Measurements from ENCODE around the gene VPS13D.

Gene VPS13D

DNA sequence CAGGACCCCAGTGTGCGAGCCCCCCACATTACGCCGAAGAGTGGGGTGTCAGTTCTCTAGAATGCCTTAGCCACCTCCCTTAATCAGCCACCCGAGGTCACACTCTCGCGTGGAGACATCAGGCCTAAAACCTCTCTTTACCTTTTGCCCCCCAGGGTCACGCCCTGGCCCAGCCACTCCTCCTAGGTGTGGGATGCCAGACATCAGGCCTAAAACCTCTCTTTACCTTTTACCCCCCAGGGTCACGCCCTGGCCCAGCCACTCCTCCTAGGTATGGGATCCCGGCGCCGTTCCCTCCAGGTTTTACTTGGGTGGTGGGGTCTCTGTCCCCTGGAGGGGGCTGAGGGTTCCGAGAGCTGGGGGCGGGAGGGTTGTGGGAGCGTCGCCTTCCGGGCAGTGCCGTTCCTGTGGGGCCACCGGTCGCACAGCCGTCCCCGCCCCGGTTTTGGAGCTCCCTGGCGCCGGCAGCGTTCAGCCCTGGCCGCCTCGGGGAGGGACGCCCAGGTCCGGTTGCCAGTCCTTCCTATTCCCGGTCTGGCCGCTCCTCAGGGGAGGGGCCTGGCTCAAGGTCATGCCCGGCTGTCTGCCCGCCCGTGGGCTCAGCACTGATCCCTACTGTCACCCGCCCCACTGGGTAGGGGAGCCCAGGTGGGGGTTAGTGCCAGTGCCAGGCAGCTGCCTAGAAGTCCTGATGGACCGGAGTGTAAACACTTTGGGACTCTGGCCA lies 882 bp downstream of the VPS13D start:
- in situ Hi-C loops (cut with HindIII; ENCODE audit: low sequenced_read_pairs): loop anchor here (5.0 kb wide), 1 partner anchor 103 kb away; no protein-coding TSS in a partner anchor

GRCh38 chr1:12231276-12231595 lies 1.4 kb downstream of the VPS13D start:
- in situ Hi-C loops (cut with HindIII; ENCODE audit: low sequenced_read_pairs): loop anchor here (5.0 kb wide), 1 partner anchor 104 kb away; no protein-coding TSS in a partner anchor

GRCh38 chr1:12232221-12232620 lies 2.4 kb downstream of the VPS13D start:
- in situ Hi-C loops (cut with HindIII; ENCODE audit: low sequenced_read_pairs): loop anchor here (5.0 kb wide), 1 partner anchor 105 kb away; no protein-coding TSS in a partner anchor

GRCh38 chr1:12244078-12244477 lies 14.2 kb downstream of the VPS13D start:
- in situ Hi-C loops (cut with HindIII; ENCODE audit: low sequenced_read_pairs): no loop called here

DNA sequence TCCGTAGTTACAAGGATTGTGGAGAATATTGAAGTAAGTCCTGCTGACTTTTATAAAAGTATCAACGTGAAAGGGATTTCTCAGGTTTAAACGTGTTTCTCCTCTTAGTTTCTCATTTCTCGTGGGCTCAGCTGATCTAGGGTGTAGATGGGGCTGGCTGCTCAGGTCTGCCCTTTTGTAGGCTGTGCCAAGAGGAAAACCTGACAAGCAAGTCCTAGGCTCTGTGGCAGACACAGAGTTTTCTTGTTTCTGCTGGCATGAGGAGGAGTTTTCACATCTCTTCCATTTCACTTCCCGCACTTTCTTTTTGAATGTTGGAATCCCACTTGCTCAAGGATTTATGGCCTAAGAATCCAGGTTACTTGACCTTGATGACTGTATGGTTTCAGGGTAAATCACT lies 14.8 kb downstream of the VPS13D start:
- in situ Hi-C loops (cut with HindIII; ENCODE audit: low sequenced_read_pairs): no loop called here

DNA sequence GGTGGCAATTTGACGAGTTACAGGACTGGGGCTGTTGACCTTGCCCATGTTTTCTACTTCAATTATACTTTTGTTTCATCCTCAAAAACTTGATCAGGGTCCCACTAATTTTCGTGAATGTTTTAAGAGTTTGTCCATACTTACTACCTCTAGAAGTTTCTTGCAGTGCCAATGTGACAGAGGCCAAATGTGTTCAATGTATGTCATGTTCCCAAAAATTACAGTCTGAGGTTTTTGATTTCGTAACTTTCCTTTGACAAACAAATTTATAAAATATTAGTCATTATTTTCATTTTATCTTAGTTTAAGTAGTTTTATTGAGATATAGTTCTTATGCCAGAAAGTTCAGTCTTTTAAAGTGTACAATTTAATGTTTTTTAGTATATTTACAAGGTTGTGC lies 15.3 kb downstream of the VPS13D start:
- in situ Hi-C loops (cut with HindIII; ENCODE audit: low sequenced_read_pairs): no loop called here

DNA sequence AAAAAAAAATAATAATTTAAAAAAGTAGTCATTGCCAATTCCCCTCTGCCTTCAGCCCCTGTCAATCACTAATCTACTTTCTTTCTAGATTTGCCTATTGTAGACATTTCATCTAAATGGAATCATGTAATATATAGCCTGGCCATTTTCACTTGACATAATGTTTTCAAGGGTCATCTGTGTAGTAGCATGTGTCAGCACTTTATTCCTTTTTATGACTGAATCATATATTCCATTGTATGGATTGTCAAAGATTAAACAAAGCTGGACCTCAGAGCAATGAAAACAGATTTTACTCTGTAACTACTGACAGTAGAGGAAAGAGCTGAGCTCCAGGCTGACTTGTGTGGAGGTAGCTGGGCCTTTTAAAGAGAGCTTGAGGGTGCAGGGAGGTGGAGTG lies 15.9 kb downstream of the VPS13D start:
- in situ Hi-C loops (cut with HindIII; ENCODE audit: low sequenced_read_pairs): no loop called here

DNA sequence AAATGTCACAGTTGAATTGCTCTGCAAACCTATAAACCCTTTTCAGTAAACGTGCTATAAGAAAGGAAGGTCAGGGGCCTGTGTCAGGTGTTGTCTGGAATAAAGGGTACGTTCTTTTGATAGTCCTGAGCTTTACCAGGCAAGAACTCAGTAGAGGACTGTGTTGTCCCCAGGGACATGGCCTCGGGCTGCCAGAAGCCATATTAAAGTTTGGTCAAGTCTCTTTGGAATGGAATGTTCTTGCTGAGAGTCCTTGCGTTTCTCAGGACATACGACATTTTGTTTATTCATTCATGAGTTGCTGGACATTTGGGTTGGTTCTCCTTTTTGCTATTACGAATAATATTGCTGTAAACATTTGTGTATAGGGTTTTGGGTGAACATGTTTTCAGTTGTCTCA lies 16.8 kb downstream of the VPS13D start:
- in situ Hi-C loops (cut with HindIII; ENCODE audit: low sequenced_read_pairs): no loop called here

DNA sequence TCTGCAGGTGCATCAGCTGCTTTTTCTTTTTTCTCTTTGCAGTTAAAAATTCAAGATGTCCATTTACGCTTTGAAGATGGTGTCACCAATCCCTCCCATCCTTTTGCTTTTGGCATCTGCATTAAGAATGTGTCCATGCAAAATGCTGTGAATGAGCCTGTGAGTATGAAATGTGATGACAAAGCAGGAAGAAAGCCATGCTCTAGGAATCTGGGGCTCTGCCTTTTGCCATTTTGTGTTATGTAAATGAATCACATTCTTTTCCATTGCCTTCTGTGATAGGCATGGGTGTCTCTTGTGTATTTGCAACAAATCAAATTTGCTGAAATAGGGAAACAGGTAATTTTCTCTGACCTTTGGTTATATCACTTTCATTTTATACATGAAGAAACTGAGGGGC lies 19.4 kb downstream of the VPS13D start:
- in situ Hi-C loops (cut with HindIII; ENCODE audit: low sequenced_read_pairs): no loop called here

DNA sequence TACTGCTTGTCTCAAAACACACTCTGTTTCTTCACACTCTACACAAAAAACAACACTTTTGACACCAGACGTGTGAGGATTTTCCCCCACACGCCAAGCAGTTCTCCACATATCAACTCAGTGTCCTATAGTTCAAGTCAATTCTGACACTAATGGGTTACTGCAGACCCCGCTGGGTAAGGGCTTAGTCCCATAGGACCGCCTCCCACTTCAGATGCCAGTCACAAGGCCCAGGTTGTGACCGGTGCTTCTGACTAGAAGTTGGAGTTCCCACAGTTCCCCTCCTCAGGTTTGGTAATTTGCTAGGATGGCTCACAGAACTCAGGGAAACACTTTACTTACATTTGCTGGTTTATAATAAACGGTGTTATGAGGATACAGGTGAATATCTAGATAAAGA lies 19.9 kb downstream of the VPS13D start:
- in situ Hi-C loops (cut with HindIII; ENCODE audit: low sequenced_read_pairs): no loop called here

DNA sequence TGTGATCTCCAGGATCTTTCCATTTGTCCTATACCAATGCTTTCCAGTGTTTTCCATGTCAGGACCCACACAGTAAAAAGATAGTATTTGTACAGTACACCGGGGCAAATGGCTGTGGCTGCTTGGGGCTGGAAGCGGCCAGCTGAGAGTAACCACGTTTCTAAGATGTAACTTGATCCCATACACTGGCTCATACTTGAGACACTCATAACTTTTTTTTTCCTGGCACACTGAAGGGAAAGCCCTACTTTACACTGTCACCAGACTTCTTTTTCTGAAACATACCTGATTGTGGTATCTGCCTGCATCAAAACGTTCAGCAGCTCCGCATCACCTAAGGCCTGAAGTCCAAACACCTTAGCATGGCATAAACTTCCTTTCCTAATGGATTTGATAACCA lies 21.6 kb downstream of the VPS13D start:
- in situ Hi-C loops (cut with HindIII; ENCODE audit: low sequenced_read_pairs): no loop called here

- in situ Hi-C loops (cut with HindIII; ENCODE audit: low sequenced_read_pairs): no loop called here
These were observed 26.1 kb downstream of the VPS13D start for GRCh38 chr1:12255913-12256312.

GRCh38 chr1:12258272-12258671 lies 28.4 kb downstream of the VPS13D start:
- in situ Hi-C loops (cut with HindIII; ENCODE audit: low sequenced_read_pairs): no loop called here

DNA sequence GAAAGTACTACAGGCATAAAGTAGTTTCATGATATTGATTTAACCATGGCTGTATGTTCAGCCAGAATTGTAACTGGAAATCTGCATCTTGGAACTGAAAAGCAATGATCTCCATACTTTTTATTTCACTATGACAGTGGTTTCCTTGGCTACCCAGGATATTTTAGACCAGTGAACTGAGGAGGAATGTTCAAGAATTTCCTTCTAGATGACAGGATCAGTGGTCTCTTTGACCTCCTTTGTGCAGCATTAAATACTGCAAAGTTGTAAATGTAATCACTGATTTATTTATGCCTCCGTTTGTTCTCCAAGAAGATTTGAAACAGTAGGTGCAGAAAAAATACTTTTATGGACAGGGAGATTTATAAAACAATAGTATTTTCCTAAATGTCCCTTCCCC lies 39.5 kb downstream of the VPS13D start:
- in situ Hi-C loops (cut with HindIII; ENCODE audit: low sequenced_read_pairs): no loop called here

GRCh38 chr1:12271033-12271432 lies 41.2 kb downstream of the VPS13D start:
- in situ Hi-C loops (cut with HindIII; ENCODE audit: low sequenced_read_pairs): no loop called here

GRCh38 chr1:12272770-12273169 lies 42.9 kb downstream of the VPS13D start:
- in situ Hi-C loops (cut with HindIII; ENCODE audit: low sequenced_read_pairs): no loop called here

DNA sequence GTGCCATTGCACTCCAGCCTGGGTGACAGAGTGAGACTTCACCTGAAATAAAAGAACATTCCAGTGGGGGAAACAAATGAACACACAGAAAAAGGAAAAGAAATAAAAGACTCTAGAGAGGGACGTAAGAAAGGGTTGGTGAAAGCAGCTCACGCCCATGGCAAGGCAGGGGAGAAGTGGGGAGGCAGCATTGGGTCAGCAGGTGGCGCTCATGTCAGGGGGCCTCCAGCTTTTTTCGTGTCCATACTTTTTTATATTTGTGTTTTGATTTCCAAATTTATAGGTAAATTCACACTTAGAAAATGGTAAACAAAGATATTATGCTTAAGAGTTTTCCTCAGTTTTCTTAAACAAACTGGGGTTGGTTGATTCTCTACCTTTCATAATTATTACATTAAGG lies 45.5 kb downstream of the VPS13D start:
- in situ Hi-C loops (cut with HindIII; ENCODE audit: low sequenced_read_pairs): no loop called here

DNA sequence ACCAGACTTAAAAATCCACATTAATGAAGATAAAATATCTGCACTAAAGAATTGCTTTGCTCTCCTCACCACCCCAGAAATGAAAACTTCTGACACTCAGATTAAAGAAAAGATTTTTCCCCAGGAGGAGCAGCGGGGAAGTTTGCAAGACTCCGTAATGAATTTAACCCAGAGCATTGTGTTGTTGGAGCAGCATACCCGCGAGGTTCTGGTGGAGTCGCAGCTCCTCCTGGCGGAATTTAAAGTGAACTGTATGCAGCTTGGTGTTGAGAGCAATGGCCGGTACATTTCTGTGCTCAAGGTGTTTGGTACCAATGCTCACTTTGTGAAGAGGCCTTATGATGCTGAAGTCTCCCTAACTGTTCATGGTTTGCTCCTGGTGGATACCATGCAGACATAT lies 46.4 kb downstream of the VPS13D start:
- in situ Hi-C loops (cut with HindIII; ENCODE audit: low sequenced_read_pairs): no loop called here

- in situ Hi-C loops (cut with HindIII; ENCODE audit: low sequenced_read_pairs): no loop called here
These were observed 49.2 kb downstream of the VPS13D start for GRCh38 chr1:12279003-12279402.

DNA sequence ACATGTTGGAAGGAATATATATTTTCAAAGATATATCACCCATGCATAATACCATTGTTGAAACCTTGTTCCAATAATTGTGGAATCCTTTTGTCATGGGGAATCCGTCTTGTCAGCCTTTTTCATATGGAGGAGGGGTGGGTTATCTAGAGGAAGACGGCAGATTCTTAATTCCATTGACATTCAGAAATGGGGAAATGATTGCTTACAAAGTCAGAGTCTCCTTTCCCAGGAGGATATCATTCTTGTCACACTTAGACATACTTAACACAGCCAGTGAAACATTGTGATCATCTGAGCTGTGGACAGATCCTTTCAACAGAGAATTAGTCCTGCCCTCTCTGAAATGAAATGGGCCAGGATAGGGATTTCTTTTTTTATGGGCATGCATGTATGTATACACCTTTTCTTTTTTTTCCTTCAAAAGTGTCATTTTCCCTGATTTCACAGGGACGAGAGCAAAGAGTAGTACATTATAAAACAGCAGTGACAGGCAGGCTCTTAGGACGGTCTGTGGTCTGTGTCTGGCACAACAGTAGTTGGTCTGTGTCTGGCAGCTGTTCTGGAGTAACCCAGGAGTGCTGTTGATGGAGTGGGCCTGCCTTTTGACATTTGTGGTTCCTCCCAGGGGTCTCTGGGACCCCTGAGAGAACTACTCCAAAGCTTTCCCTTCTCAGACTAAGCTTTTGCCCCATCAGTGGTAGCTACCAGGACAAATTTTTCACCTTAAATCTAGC lies 50.1 kb downstream of the VPS13D start:
- in situ Hi-C loops (cut with HindIII; ENCODE audit: low sequenced_read_pairs): no loop called here

GRCh38 chr1:12282142-12282541 lies 52.3 kb downstream of the VPS13D start:
- in situ Hi-C loops (cut with HindIII; ENCODE audit: low sequenced_read_pairs): no loop called here

DNA sequence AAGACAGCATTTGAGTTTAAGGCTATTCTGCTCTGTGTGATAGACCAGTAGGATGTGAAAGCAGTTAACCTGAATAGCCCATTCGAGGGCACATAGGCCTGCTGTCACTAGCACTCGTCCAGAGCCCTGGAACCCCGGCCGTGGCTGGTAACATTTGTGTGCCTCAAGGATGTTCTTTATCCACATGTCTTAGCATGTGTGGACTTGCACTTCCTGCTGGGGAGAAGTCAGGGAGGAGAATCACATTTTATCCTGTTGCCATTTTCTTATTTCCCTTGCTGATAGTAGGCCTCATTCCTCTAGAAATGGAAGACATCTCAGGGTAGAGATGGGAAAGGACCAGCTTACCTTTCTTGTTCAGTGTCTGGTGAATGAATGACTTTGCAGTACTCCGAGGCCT lies 54.7 kb downstream of the VPS13D start:
- in situ Hi-C loops (cut with HindIII; ENCODE audit: low sequenced_read_pairs): no loop called here
